ENCODE results near the gene PTPRU. TPM values are rescaled to one million over a fixed set of nuclear protein-coding genes. Genes with fewer than 3 reads are reported as not detected.
"Not testable (repeated sequence)": the region's sequence is repeated elsewhere in the genome, so short reads cannot be mapped to it uniquely, and the experiment has no call there.

PTPRU gene
- total RNA-seq, 1 experiment from 2014 or later, result not detected

- H3K27me3 ChIP-seq (ENCODE audit: low read length); H3K4me3 ChIP-seq (ENCODE audit: low read length); H3K27ac ChIP-seq (ENCODE audit: low read length); DNase-seq; H3K36me3 ChIP-seq (ENCODE audit: insufficient read depth, low read length); H3K9ac ChIP-seq (ENCODE audit: low read length); H4K20me1 ChIP-seq (ENCODE audit: insufficient read depth, low read depth, low read length); H3K9me3 ChIP-seq (ENCODE audit: low read length); H3K9me2 ChIP-seq (replicated peaks; ENCODE audit: insufficient read depth, low read length); H2AFZ ChIP-seq (ENCODE audit: low read length); H3K79me2 ChIP-seq (ENCODE audit: low read length): not testable (repeated sequence)
- Histone ChIP-seq H3K4me2 (ENCODE audit: low read depth, low read length, poor library complexity, severe bottlenecking) (peak overlapping the region; percentile 30), H3K4me1 (ENCODE audit: low read length) (peaks cover 26% of the 10 kb centered on the region)
These were observed 1.4 kb upstream of the PTPRU start for GRCh38 chr1:29234881-29235280.

- H3K9me3 ChIP-seq (ENCODE audit: low read length), result no peaks in the 10 kb centered on the region
- H3K27me3 ChIP-seq (ENCODE audit: low read length), result no peaks in the 10 kb centered on the region
- peak overlapping the region; percentile 55 for H3K4me2 ChIP-seq (ENCODE audit: low read depth, low read length, poor library complexity, severe bottlenecking)
- no peak overlapping the region for H3K9ac ChIP-seq (ENCODE audit: low read length)
- H3K36me3 ChIP-seq (ENCODE audit: insufficient read depth, low read length), result no peaks in the 10 kb centered on the region
- DNase-seq, result no peak
- H3K4me3 ChIP-seq (ENCODE audit: low read length), result peak overlapping the region; percentile 32; the same call in 1 of the 2 replicates
- peaks cover 17% of the 10 kb centered on the region for H3K4me1 ChIP-seq (ENCODE audit: low read length)
- H2AFZ ChIP-seq (ENCODE audit: low read length), result no peak overlapping the region
- H3K27ac ChIP-seq (ENCODE audit: low read length), result no peak overlapping the region
- no peaks in the 10 kb centered on the region for H3K9me2 ChIP-seq (replicated peaks; ENCODE audit: insufficient read depth, low read length)
- H4K20me1 ChIP-seq (ENCODE audit: insufficient read depth, low read depth, low read length), result no peaks in the 10 kb centered on the region
- H3K79me2 ChIP-seq (ENCODE audit: low read length), result no peaks in the 10 kb centered on the region
These were observed 398 bp downstream of the PTPRU start for GRCh38 chr1:29236712-29237128.

- Histone ChIP-seq H3K4me2 (ENCODE audit: low read depth, low read length, poor library complexity, severe bottlenecking) (no peak overlapping the region), H3K79me2 (ENCODE audit: low read length) (no peaks in the 10 kb centered on the region), H3K27ac (ENCODE audit: low read length) (no peak overlapping the region), H3K4me1 (ENCODE audit: low read length) (peaks cover 17% of the 10 kb centered on the region), H2AFZ (ENCODE audit: low read length) (no peak overlapping the region), H3K36me3 (ENCODE audit: insufficient read depth, low read length) (no peaks in the 10 kb centered on the region), H4K20me1 (ENCODE audit: insufficient read depth, low read depth, low read length) (no peaks in the 10 kb centered on the region), H3K9me2 (replicated peaks; ENCODE audit: insufficient read depth, low read length) (no peaks in the 10 kb centered on the region), H3K27me3 (ENCODE audit: low read length) (no peaks in the 10 kb centered on the region), H3K4me3 (ENCODE audit: low read length) (no peak overlapping the region), H3K9ac (ENCODE audit: low read length) (no peak overlapping the region), H3K9me3 (ENCODE audit: low read length) (no peaks in the 10 kb centered on the region)
- no peak for DNase-seq
These were observed 953 bp downstream of the PTPRU start for GRCh38 chr1:29237129-29237821.

GRCh38 chr1:29237852-29238619 is 1.7 kb downstream of the PTPRU start:
- H3K9me3 ChIP-seq (ENCODE audit: low read length), result no peaks in the 10 kb centered on the region
- H3K9ac ChIP-seq (ENCODE audit: low read length), result no peak overlapping the region
- H3K27ac ChIP-seq (ENCODE audit: low read length), result no peak overlapping the region
- no peaks in the 10 kb centered on the region for H3K27me3 ChIP-seq (ENCODE audit: low read length)
- H2AFZ ChIP-seq (ENCODE audit: low read length), result no peak overlapping the region
- H3K4me3 ChIP-seq (ENCODE audit: low read length), result no peak overlapping the region
- H3K9me2 ChIP-seq (replicated peaks; ENCODE audit: insufficient read depth, low read length), result no peaks in the 10 kb centered on the region
- no peaks in the 10 kb centered on the region for H3K79me2 ChIP-seq (ENCODE audit: low read length)
- H4K20me1 ChIP-seq (ENCODE audit: insufficient read depth, low read depth, low read length), result no peaks in the 10 kb centered on the region
- DNase-seq, result no peak
- peaks cover 17% of the 10 kb centered on the region for H3K4me1 ChIP-seq (ENCODE audit: low read length)
- H3K4me2 ChIP-seq (ENCODE audit: low read depth, low read length, poor library complexity, severe bottlenecking), result no peak overlapping the region
- H3K36me3 ChIP-seq (ENCODE audit: insufficient read depth, low read length), result no peaks in the 10 kb centered on the region

- Histone ChIP-seq H3K9me2 (replicated peaks; ENCODE audit: insufficient read depth, low read length) (no peaks in the 10 kb centered on the region), H3K36me3 (ENCODE audit: insufficient read depth, low read length) (no peaks in the 10 kb centered on the region), H3K9ac (ENCODE audit: low read length) (no peak overlapping the region), H3K27ac (ENCODE audit: low read length) (no peak overlapping the region), H4K20me1 (ENCODE audit: insufficient read depth, low read depth, low read length) (no peaks in the 10 kb centered on the region), H3K4me1 (ENCODE audit: low read length) (peaks cover 17% of the 10 kb centered on the region), H3K4me2 (ENCODE audit: low read depth, low read length, poor library complexity, severe bottlenecking) (no peak overlapping the region), H3K79me2 (ENCODE audit: low read length) (no peaks in the 10 kb centered on the region), H3K27me3 (ENCODE audit: low read length) (no peaks in the 10 kb centered on the region), H3K4me3 (ENCODE audit: low read length) (no peak overlapping the region), H2AFZ (ENCODE audit: low read length) (no peak overlapping the region), H3K9me3 (ENCODE audit: low read length) (no peaks in the 10 kb centered on the region)
- DNase-seq, result no peak
These were observed 2.3 kb downstream of the PTPRU start for GRCh38 chr1:29238620-29239002.

- H3K4me1 ChIP-seq (ENCODE audit: low read length), result peaks cover 16% of the 10 kb centered on the region
- no peaks in the 10 kb centered on the region for H3K27me3 ChIP-seq (ENCODE audit: low read length)
- no peak overlapping the region for H3K4me3 ChIP-seq (ENCODE audit: low read length)
- H4K20me1 ChIP-seq (ENCODE audit: insufficient read depth, low read depth, low read length), result no peaks in the 10 kb centered on the region
- H2AFZ ChIP-seq (ENCODE audit: low read length), result no peak overlapping the region
- H3K79me2 ChIP-seq (ENCODE audit: low read length), result no peaks in the 10 kb centered on the region
- H3K9me2 ChIP-seq (replicated peaks; ENCODE audit: insufficient read depth, low read length), result no peaks in the 10 kb centered on the region
- H3K9me3 ChIP-seq (ENCODE audit: low read length), result no peaks in the 10 kb centered on the region
- no peaks in the 10 kb centered on the region for H3K36me3 ChIP-seq (ENCODE audit: insufficient read depth, low read length)
- no peak overlapping the region for H3K4me2 ChIP-seq (ENCODE audit: low read depth, low read length, poor library complexity, severe bottlenecking)
- no peak overlapping the region for H3K27ac ChIP-seq (ENCODE audit: low read length)
- H3K9ac ChIP-seq (ENCODE audit: low read length), result no peak overlapping the region
- DNase-seq, result no peak
These were observed 2.8 kb downstream of the PTPRU start for GRCh38 chr1:29239142-29239541.

GRCh38 chr1:29240400-29240837 is 4.1 kb downstream of the PTPRU start:
- Histone ChIP-seq H3K4me3 (ENCODE audit: low read length) (no peak overlapping the region), H3K4me2 (ENCODE audit: low read depth, low read length, poor library complexity, severe bottlenecking) (no peak overlapping the region)
- DNase-seq, result no peak

GRCh38 chr1:29240986-29241385 is 4.7 kb downstream of the PTPRU start:
- Histone ChIP-seq H3K4me1 (ENCODE audit: low read length) (peaks cover 5% of the 10 kb centered on the region), H3K27me3 (ENCODE audit: low read length) (no peaks in the 10 kb centered on the region), H3K9me3 (ENCODE audit: low read length) (no peaks in the 10 kb centered on the region), H3K27ac (ENCODE audit: low read length) (no peak overlapping the region), H3K9me2 (replicated peaks; ENCODE audit: insufficient read depth, low read length) (no peaks in the 10 kb centered on the region), H3K4me2 (ENCODE audit: low read depth, low read length, poor library complexity, severe bottlenecking) (no peak overlapping the region), H2AFZ (ENCODE audit: low read length) (no peak overlapping the region), H4K20me1 (ENCODE audit: insufficient read depth, low read depth, low read length) (no peaks in the 10 kb centered on the region), H3K4me3 (ENCODE audit: low read length) (no peak overlapping the region), H3K9ac (ENCODE audit: low read length) (no peak overlapping the region), H3K36me3 (ENCODE audit: insufficient read depth, low read length) (no peaks in the 10 kb centered on the region), H3K79me2 (ENCODE audit: low read length) (no peaks in the 10 kb centered on the region)
- DNase-seq, result no peak

More at GRCh38 chr1:29240400-29240837, 4.1 kb downstream of the PTPRU start:
- Histone ChIP-seq H4K20me1 (ENCODE audit: insufficient read depth, low read depth, low read length) (no peaks in the 10 kb centered on the region), H3K9me2 (replicated peaks; ENCODE audit: insufficient read depth, low read length) (no peaks in the 10 kb centered on the region), H3K79me2 (ENCODE audit: low read length) (no peaks in the 10 kb centered on the region), H3K27me3 (ENCODE audit: low read length) (no peaks in the 10 kb centered on the region), H3K9ac (ENCODE audit: low read length) (no peak overlapping the region), H3K9me3 (ENCODE audit: low read length) (no peaks in the 10 kb centered on the region), H3K36me3 (ENCODE audit: insufficient read depth, low read length) (no peaks in the 10 kb centered on the region), H3K4me1 (ENCODE audit: low read length) (peaks cover 8% of the 10 kb centered on the region), H2AFZ (ENCODE audit: low read length) (no peak overlapping the region), H3K27ac (ENCODE audit: low read length) (no peak overlapping the region)
